B cell (primary cell): Measurements from ENCODE around the gene ABLIM1. TPM values are rescaled to one million over a fixed set of nuclear protein-coding genes. Genes with fewer than 3 reads are reported as not detected.

Experiments
- ATAC-seq: fragments of 200-7000 bp; cut with Tn5 transposase; one replicate; pipeline ENCODE4 v1.10.0; 2021; ENCODE audit warnings: low read depth, mild to moderate bottlenecking, moderate number of reproducible peaks, moderate library complexity
- CTCF ChIA-PET: fragments of 350-600 bp; sonication (Branson Sonifier 250); formaldehyde crosslinking; loops from one replicate; lab custom pipeline; 2021; ENCODE audit warnings: antibody characterized with exemption, inconsistent platforms; lab: Charles Lee
- POLR2A ChIA-PET: fragments of 350-600 bp; sonication (Branson Sonifier 250); formaldehyde crosslinking; loops from one replicate; lab custom pipeline; 2021; ENCODE audit warnings: antibody characterized with exemption; lab: Charles Lee
- DNase-seq: peaks from one replicate; pipeline ENCODE4 v3.0.0; 2013
- H2AFZ ChIP-seq: 2 replicates; pipeline ENCODE4 v1.6.1; 2012; ENCODE audit warnings: mild to moderate bottlenecking, low read depth, low read length; ENCODE audit not compliant: insufficient read depth, poor library complexity, severe bottlenecking
- H3K27ac ChIP-seq, 2 donors: 1 replicate in 1 of 2; 2 replicates in 1 of 2; pipeline ENCODE4 v1.5.1; 2012 to 2013; ENCODE audit warnings: low read length in 2 of 2, mild to moderate bottlenecking in 2 of 2, moderate library complexity in 1 of 2
- H3K27me3 ChIP-seq, 4 experiments: fragments of 200-600 bp in 1 of 4; sonication (generic) in 1 of 4; replicated peaks in 1 of 4; 1 replicate in 2 of 4; 2 replicates in 2 of 4; pipeline versions ENCODE4 v1.6.1 to v1.7.0; 2013 to 2016; ENCODE audit warnings: low read length in 3 of 4, mild to moderate bottlenecking in 2 of 4, mixed read lengths in 1 of 4, moderate library complexity in 1 of 4; ENCODE audit not compliant: insufficient read depth in 4 of 4, control insufficient read depth in 3 of 4; ENCODE audit errors: control extremely low read depth in 1 of 4
- H3K36me3 ChIP-seq, 2 experiments: replicated peaks in 1 of 2; 1 replicate in 1 of 2; 2 replicates in 1 of 2; pipeline versions ENCODE4 v1.6.1 to v1.7.1; 2013; ENCODE audit warnings: low read length in 1 of 2; ENCODE audit not compliant: insufficient read depth in 2 of 2, control insufficient read depth in 1 of 2; ENCODE audit errors: control extremely low read depth in 1 of 2, extremely low read depth in 1 of 2
- H3K4me1 ChIP-seq, 2 donors: fragments of 200-600 bp in 1 of 2; sonication (generic) in 1 of 2; 1 replicate in 1 of 2; 2 replicates in 1 of 2; pipeline versions ENCODE4 v1.5.1 to v1.6.1; 2013 to 2017; ENCODE audit warnings: low read length in 2 of 2; ENCODE audit not compliant: control insufficient read depth in 2 of 2, insufficient read depth in 2 of 2
- H3K4me2 ChIP-seq: replicated peaks from 2 replicates; pipeline ENCODE3; 2012; ENCODE audit warnings: mild to moderate bottlenecking, low read depth, low read length; ENCODE audit not compliant: poor library complexity, severe bottlenecking
- H3K4me3 ChIP-seq, 5 experiments: fragments of 200-600 bp in 1 of 5; sonication (generic) in 1 of 5; 1 replicate in 3 of 5; 2 replicates in 2 of 5; pipeline versions ENCODE4 v1.5.1 to v1.7.0; 2011 to 2016; ENCODE audit warnings: low read length in 4 of 5, mild to moderate bottlenecking in 4 of 5, low read depth in 2 of 5, control low read depth in 1 of 5, moderate library complexity in 1 of 5; ENCODE audit not compliant: insufficient read depth in 1 of 5; ENCODE audit errors: control extremely low read depth in 1 of 5, extremely low read depth in 1 of 5
- H3K79me2 ChIP-seq: fragments of 200-600 bp; sonication (generic); one replicate; pipeline ENCODE4 v1.6.0; 2016; ENCODE audit warnings: low read length; ENCODE audit not compliant: control insufficient read depth, insufficient read depth
- H3K9ac ChIP-seq: fragments of 200-600 bp; sonication (generic); 2 replicates; pipeline ENCODE4 v1.6.1; 2017; ENCODE audit warnings: mild to moderate bottlenecking, low read length, moderate library complexity
- H3K9me3 ChIP-seq, 3 donors: one replicate each; pipeline versions ENCODE4 v1.6.1 to v1.7.1; 2013; ENCODE audit warnings: low read length in 2 of 3; ENCODE audit not compliant: control insufficient read depth in 2 of 3, insufficient read depth in 1 of 3; ENCODE audit errors: control extremely low read depth in 1 of 3
- H4K20me1 ChIP-seq: 2 replicates; pipeline ENCODE4 v1.6.0; 2012; ENCODE audit warnings: mild to moderate bottlenecking, low read length; ENCODE audit not compliant: insufficient read depth, control insufficient read depth, poor library complexity, severe bottlenecking
- H3K27ac Mint-ChIP-seq: one replicate; pipeline ENCODE4 v1.8.0; 2021; ENCODE audit warnings: mixed read lengths
- H3K27me3 Mint-ChIP-seq: one replicate; pipeline ENCODE4 v1.8.0; 2021; ENCODE audit warnings: mixed read lengths
- H3K4me1 Mint-ChIP-seq: one replicate; pipeline ENCODE4 v1.8.0; 2021; ENCODE audit warnings: mixed read lengths
- H3K4me3 Mint-ChIP-seq: one replicate; pipeline ENCODE4 v1.8.0; 2021; ENCODE audit warnings: mixed read lengths
- H3K9me3 Mint-ChIP-seq: one replicate; pipeline ENCODE4 v1.8.0; 2022; ENCODE audit warnings: mixed read lengths; ENCODE audit not compliant: insufficient read depth
- CTCF ChIP-seq: fragments of 200-600 bp; IDR thresholded peaks from one replicate; pipeline ENCODE4 v1.8.0; 2022; ENCODE audit warnings: antibody characterized with exemption, mild to moderate bottlenecking
- EZH2 ChIP-seq: IDR thresholded peaks from 2 replicates; pipeline ENCODE4 v1.6.1; 2012; ENCODE audit warnings: borderline replicate concordance, low read depth, mild to moderate bottlenecking, moderate library complexity, low read length; ENCODE audit not compliant: insufficient read depth, poor library complexity, severe bottlenecking
- WGBS: methylation state at CpG from one replicate; pipeline ENCODE4 v1.1.5; 2013; ENCODE audit warnings: missing lambda C conversion rate; ENCODE audit not compliant: insufficient coverage; 5-methylcytosine and 5-hydroxymethylcytosine counted together
- intact Hi-C: fragments of 100-400 bp; cut with micrococcal nuclease; formaldehyde crosslinking; loops from one replicate; pipeline ENCODE4 v1.10.0; 2022
- polyA plus RNA-seq: library from polyadenylated mRNA; depleted of rRNA; stranded (reverse); fragments of >200 nt; gene quantifications from 2 replicates; pipeline ENCODE4 v1.2.3, GENCODE V29; 2012
- total RNA-seq, 2 donors: library from RNA; stranded (reverse); fragments of 120-200 nt in 1 of 2; gene quantifications; 1 replicate in 1 of 2; 2 replicates in 1 of 2; pipeline versions ENCODE4 v1.2.3 to v1.2.4, GENCODE V29; 2013 to 2022

ABLIM1 gene
- total and polyA plus RNA-seq, 2 donors (not counting 1 experiment from before 2014, with no cell fraction given), result 55.6 to 148 TPM

GRCh38 chr10:114444819-114445218, 213.3 kb downstream of the ABLIM1 start:
- CTCF ChIA-PET, result interaction anchor here (1.5 kb wide), 1 partner anchor 14 kb away, joined by 3 read pairs; no protein-coding TSS in a partner anchor
- H3K36me3 ChIP-seq, result peaks cover 0 to 68% of the 10 kb centered on the region in 2 experiments

GRCh38 chr10:114442091-114442630, 215.9 kb downstream of the ABLIM1 start:
- no peak overlapping the region for H3K4me3 ChIP-seq
- no peaks in the 10 kb centered on the region for H3K4me1 ChIP-seq
- ATAC-seq, result no peak
- intact Hi-C loops, result no loop called here
- H3K9me3 ChIP-seq, result no peaks in the 10 kb centered on the region
- Mint-ChIP-seq H3K27ac (no peak overlapping the region), H3K4me1 (no peaks in the 10 kb centered on the region), H3K4me3 (no peak overlapping the region), H3K27me3 (no peaks in the 10 kb centered on the region), H3K9me3 (no peaks in the 10 kb centered on the region)
- no peaks in the 10 kb centered on the region for H3K79me2 ChIP-seq
- no CpG with 5 or more reads among the region's 4 CpGs for WGBS
- no peak for DNase-seq
- TF ChIP-seq EZH2 (no peak), CTCF (no peak)
- CTCF ChIA-PET, result no interaction called here
- POLR2A ChIA-PET, result no interaction called here
- no peak overlapping the region for H3K9ac ChIP-seq
- no peaks in the 10 kb centered on the region for H3K27me3 ChIP-seq
- no peak overlapping the region for H2AFZ ChIP-seq
- H4K20me1 ChIP-seq, result no peaks in the 10 kb centered on the region
- H3K4me2 ChIP-seq, result no peak overlapping the region
- peaks cover 8 to 79% of the 10 kb centered on the region in 2 experiments for H3K36me3 ChIP-seq
- H3K27ac ChIP-seq, result no peak overlapping the region

More at GRCh38 chr10:114444819-114445218, 213.3 kb downstream of the ABLIM1 start:
- no peak for ATAC-seq
- Mint-ChIP-seq H3K4me1 (no peaks in the 10 kb centered on the region), H3K9me3 (no peaks in the 10 kb centered on the region), H3K27ac (no peak overlapping the region), H3K4me3 (no peak overlapping the region), H3K27me3 (no peaks in the 10 kb centered on the region)
- no peak for DNase-seq
- POLR2A ChIA-PET, result no interaction called here
- H3K9me3 ChIP-seq, result no peaks in the 10 kb centered on the region
- H3K27me3 ChIP-seq, result no peaks in the 10 kb centered on the region
- H2AFZ ChIP-seq, result no peak overlapping the region
- H3K4me2 ChIP-seq, result no peak overlapping the region
- H3K4me1 ChIP-seq, result no peaks in the 10 kb centered on the region
- H3K79me2 ChIP-seq, result no peaks in the 10 kb centered on the region
- intact Hi-C loops, result no loop called here
- TF ChIP-seq CTCF (no peak), EZH2 (no peak)
- H3K4me3 ChIP-seq, result no peak overlapping the region
- no peak overlapping the region for H3K9ac ChIP-seq
- H3K27ac ChIP-seq, result no peak overlapping the region
- H4K20me1 ChIP-seq, result no peaks in the 10 kb centered on the region
